GM21381 (cell line): ENCODE measurements around the gene AFG1L.
"Not testable (repeated sequence)": the region's sequence is repeated elsewhere in the genome, so short reads cannot be mapped to it uniquely, and the experiment has no call there.

Source experiments
- ATAC-seq: cut with Tn5 transposase; IDR thresholded peaks from one replicate; pipeline ENCODE4 v1.9.1; 2021; ENCODE audit warnings: mild to moderate bottlenecking, moderate library complexity; ENCODE audit not compliant: unreplicated experiment

Gene AFG1L

GRCh38 chr6:108287373-108287772 lies 7.5 kb upstream of the AFG1L start:
- ATAC-seq: no peak

- no peak for ATAC-seq
These were observed 6.1 kb upstream of the AFG1L start for GRCh38 chr6:108288742-108289141.

- ATAC-seq: no peak
These were observed 3.8 kb upstream of the AFG1L start for GRCh38 chr6:108291091-108291490.

GRCh38 chr6:108292561-108292960 lies 2.3 kb upstream of the AFG1L start:
- ATAC-seq: not testable (repeated sequence)

- no peak for ATAC-seq
These were observed 1.1 kb upstream of the AFG1L start for GRCh38 chr6:108293527-108294296.

GRCh38 chr6:108294297-108294726 lies 542 bp upstream of the AFG1L start:
- ATAC-seq: peak; percentile 8

- ATAC-seq: no peak
These were observed 822 bp downstream of the AFG1L start for GRCh38 chr6:108295676-108296075.

GRCh38 chr6:108302386-108302785 lies 7.5 kb downstream of the AFG1L start:
- ATAC-seq: no peak

- no peak for ATAC-seq
These were observed 9.8 kb downstream of the AFG1L start for GRCh38 chr6:108304646-108305045.

GRCh38 chr6:108308641-108309040 lies 13.8 kb downstream of the AFG1L start:
- ATAC-seq: not testable (repeated sequence)

- no peak for ATAC-seq
These were observed 15.0 kb downstream of the AFG1L start for GRCh38 chr6:108309844-108310243.

GRCh38 chr6:108312605-108313004 lies 17.8 kb downstream of the AFG1L start:
- no peak for ATAC-seq

- no peak for ATAC-seq
These were observed 26.4 kb downstream of the AFG1L start for GRCh38 chr6:108321253-108321747.

- ATAC-seq: no peak
These were observed 27.9 kb downstream of the AFG1L start for GRCh38 chr6:108322728-108323127.

- ATAC-seq: no peak
These were observed 29.0 kb downstream of the AFG1L start for GRCh38 chr6:108323710-108324466.

- not testable (repeated sequence) for ATAC-seq
These were observed 35.4 kb downstream of the AFG1L start for GRCh38 chr6:108330221-108330785.

GRCh38 chr6:108330806-108331205 lies 36.0 kb downstream of the AFG1L start:
- ATAC-seq: no peak

- ATAC-seq: no peak
These were observed 37.1 kb downstream of the AFG1L start for GRCh38 chr6:108331982-108332381.

- no peak for ATAC-seq
These were observed 42.1 kb downstream of the AFG1L start for GRCh38 chr6:108336971-108337370.

- no peak for ATAC-seq
These were observed 42.9 kb downstream of the AFG1L start for GRCh38 chr6:108337721-108338120.

- ATAC-seq: no peak
These were observed 46.5 kb downstream of the AFG1L start for GRCh38 chr6:108341372-108341771.

- ATAC-seq: no peak
These were observed 49.0 kb downstream of the AFG1L start for GRCh38 chr6:108343894-108344293.
